Stomach (tissue), 4 donors: Measurements from ENCODE around the gene TEDC2.

Experiments used
- POLR2AphosphoS5 ChIP-seq, 3 donors: sonication (generic); formaldehyde crosslinking; IDR thresholded peaks; one replicate each; pipeline ENCODE4 v1.6.1; 2016; ENCODE audit warnings: antibody characterized with exemption in 3 of 3
- TF ChIP-seq, protein P1 (sequence below), 7 experiments: fragments of 450-650 bp in 4 of 7; fragments of 200-600 bp in 3 of 7; sonication (generic) in 3 of 7; IDR thresholded peaks; one replicate each; pipeline ENCODE4 v1.5.1; 2016 to 2019; ENCODE audit warnings: antibody characterized with exemption in 7 of 7, control low read depth in 2 of 7, mild to moderate bottlenecking in 1 of 7

DNA sequence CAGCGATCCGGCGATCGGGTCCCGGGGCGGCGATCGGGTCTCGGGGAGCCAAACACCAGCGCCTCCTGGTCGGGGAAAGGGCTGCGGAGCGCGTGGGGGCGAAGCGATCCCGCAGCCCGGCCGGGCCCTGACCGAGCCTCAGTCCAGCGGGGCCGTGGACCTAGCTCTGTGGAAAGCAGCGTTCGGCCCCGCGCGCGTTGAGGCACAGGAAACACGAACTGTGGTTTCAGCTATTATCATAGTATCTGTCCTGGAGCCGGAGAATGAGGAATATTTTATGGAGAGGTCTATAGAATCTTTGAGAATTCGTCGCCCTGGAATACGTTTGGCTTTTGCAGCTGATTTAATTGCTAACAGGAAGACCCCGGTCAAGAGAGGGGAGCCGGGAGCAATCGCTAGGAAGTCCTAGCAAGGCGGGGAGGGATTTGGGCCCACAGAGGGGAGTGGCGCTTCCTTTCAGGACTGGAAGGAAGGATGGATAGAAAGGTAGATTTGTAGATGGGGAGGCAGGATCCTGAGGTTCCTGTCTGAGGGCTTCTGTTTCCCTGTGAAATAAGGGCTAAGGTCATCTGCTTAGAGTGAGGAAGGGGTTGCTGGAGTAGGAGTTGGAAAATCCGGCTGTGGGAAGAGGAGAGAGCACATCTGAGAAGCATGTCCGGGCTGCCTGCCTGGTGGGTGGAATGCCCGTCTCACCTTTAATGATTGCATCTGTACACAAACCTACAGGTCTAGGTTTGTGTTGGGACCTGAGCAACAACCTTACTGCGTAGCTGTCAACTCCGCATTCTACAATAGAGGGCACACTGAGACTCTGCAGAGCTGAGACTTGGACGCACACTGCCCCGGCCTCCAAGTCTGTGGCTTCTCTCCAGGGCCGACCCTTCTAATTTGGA lies 29.9 kb upstream of the TEDC2 start:
- TF ChIP-seq POLR2AphosphoS5 (IDR thresholded peaks at IDR 0.05) = no peak
- TF ChIP-seq, protein P1, sequence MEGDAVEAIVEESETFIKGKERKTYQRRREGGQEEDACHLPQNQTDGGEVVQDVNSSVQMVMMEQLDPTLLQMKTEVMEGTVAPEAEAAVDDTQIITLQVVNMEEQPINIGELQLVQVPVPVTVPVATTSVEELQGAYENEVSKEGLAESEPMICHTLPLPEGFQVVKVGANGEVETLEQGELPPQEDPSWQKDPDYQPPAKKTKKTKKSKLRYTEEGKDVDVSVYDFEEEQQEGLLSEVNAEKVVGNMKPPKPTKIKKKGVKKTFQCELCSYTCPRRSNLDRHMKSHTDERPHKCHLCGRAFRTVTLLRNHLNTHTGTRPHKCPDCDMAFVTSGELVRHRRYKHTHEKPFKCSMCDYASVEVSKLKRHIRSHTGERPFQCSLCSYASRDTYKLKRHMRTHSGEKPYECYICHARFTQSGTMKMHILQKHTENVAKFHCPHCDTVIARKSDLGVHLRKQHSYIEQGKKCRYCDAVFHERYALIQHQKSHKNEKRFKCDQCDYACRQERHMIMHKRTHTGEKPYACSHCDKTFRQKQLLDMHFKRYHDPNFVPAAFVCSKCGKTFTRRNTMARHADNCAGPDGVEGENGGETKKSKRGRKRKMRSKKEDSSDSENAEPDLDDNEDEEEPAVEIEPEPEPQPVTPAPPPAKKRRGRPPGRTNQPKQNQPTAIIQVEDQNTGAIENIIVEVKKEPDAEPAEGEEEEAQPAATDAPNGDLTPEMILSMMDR (IDR thresholded peaks at IDR 0.05) = no peak
